NCI-H187 (cell line): ENCODE measurements around the gene FOXS1.
A peak's percentile ranks its signal among the peaks of the same experiment; 100 is the strongest.
"Not testable (repeated sequence)": the region's sequence is repeated elsewhere in the genome, so short reads cannot be mapped to it uniquely, and the experiment has no call there.

Experiments used
- DNase-seq, 2 experiments: peaks; one replicate each; lab custom pipeline; 2025; lab: John Stamatoyannopoulos, UW

The FOXS1 gene

GRCh38 chr20:31822421-31823330, 22.7 kb downstream of the FOXS1 start:
- peak; percentile 58 to 75 for DNase-seq

DNA sequence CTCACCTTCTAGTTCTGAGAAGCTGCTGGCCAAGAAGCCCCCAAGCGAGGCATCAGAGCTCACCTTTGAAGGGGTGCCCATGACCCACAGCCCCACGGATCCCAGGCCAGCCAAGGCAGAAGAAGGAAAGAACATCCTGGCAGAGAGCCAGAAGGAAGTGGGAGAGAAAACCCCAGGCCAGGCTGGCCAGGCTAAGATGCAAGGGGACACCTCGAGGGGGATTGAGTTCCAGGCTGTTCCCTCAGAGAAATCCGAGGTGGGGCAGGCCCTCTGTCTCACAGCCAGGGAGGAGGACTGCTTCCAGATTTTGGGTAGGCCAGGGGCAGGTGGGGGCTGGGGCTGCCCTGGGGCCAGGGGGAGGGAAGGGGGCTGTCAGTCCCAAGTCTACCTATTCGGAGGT, 24.0 kb downstream of the FOXS1 start:
- DNase-seq = no peak

GRCh38 chr20:31820228-31820627, 25.2 kb downstream of the FOXS1 start:
- DNase-seq = no peak

- DNase-seq = no peak
Observed at GRCh38 chr20:31819083-31819784, 26.2 kb downstream of the FOXS1 start, which contains the start of gene MYLK2. Gene MYLK2 (plus strand): TSS chr20:31819356. CDS start chr20:31819581, 225 bp downstream.

- DNase-seq = no peak
Observed at GRCh38 chr20:31818376-31818908, 27.0 kb downstream of the FOXS1 start.

DNA sequence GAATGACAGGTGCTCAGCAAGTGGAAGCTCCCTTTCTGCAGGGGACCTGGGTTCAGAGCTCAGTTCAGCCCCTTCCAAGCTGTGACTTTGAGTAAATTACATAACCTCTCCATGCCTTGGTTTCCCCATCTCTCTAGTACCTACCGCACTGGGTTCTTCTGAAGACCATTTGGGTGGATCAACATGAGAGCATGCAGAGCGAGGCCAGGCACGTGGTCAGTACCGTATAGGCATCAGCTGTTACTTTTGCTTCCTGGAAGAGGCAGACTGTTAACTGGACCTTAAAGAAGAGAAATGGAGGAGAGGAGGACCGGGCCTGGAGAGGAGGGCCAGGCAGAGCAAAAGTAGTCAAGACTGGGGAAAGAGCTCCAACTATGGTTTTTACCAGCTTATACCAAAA, 27.9 kb downstream of the FOXS1 start:
- no peak for DNase-seq

DNA sequence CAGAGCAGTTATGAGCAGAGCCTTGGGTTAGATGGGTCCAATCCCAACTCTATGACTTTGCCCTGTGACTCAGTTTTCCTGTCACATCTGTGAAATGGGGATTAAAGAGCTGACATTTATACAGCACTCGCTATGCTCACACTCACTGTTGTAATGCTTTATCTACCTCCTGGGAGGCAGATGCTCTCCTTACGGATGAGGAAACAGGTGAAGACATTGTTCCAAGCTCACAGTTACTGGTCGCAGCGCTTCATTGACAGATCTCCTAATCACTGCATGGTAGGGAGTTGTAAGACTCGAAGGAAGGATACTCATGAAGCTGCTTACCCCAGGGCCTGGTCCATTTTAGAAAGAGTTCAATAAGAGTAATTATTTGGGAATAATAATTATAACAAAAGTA, 29.2 kb downstream of the FOXS1 start:
- no peak for DNase-seq

- DNase-seq = no peak
Observed at GRCh38 chr20:31815408-31816188, 29.8 kb downstream of the FOXS1 start.

DNA sequence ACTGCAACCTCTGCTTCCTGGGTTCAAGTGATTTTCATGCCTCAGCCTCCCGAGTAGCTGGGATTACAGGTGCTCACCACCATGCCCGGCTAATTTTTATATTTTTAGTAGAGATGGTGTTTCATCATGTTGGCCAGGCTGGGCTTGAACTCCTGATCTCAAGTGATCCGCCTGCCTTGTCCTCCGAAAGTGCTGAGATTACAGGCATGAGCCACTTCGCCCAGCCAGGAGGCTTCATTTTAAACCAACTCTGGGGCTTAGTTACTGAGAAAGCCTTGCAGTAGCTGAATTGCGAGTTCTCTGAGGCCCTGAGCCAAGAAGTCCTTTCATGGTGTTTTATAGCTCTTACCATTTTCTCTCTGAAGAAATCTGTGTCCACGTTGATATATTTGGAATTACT, 31.3 kb downstream of the FOXS1 start:
- not testable (repeated sequence) for DNase-seq

- no peak for DNase-seq
Observed at GRCh38 chr20:31813611-31814010, 31.8 kb downstream of the FOXS1 start.

DNA sequence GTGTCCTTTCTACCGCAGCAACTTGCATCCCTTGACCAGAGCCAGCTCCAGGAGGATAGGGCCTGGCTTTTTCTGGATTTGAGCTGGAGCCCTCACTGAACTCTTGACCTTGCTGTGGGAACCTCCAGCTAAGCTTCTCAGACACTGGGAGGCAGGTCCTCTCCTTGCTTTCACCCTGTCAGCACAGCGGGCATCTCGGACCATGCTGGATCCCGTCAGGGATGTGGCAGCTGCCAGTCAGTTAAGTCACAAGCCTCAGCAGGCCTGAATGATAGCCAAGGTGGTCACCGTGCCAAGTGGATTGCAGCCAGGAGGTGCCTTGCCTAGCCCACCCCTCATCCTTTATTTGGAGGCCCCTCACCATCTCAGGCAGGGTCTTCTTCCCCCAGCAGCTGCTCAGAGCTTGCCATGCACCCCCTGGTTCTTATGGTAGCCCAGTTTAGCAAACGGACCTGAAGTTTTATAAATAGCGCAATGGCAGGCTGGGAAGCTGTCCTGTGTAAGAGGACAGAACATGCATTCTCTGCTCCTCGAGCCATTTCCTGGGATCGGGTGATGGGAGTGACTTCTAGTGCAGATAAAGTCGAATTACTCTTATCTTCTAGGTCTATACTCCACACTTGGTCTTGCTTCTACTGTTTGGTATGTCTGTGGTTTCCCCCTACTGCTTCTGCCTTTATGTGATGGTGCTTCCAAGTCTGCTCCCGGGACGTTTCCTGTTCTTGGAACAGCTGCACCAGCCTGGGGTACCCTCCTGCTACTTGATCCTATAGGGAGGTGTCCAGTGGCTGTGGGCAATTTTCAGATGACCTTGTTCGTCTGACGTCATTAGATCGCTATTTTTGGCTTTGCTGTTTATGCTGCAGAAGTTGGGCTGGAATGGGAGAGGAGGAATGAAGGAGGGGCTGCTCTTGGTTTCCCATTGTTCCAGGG, 33.3 kb downstream of the FOXS1 start:
- DNase-seq = no peak

- DNase-seq = no peak
Observed at GRCh38 chr20:31811198-31811597, 34.2 kb downstream of the FOXS1 start.

DNA sequence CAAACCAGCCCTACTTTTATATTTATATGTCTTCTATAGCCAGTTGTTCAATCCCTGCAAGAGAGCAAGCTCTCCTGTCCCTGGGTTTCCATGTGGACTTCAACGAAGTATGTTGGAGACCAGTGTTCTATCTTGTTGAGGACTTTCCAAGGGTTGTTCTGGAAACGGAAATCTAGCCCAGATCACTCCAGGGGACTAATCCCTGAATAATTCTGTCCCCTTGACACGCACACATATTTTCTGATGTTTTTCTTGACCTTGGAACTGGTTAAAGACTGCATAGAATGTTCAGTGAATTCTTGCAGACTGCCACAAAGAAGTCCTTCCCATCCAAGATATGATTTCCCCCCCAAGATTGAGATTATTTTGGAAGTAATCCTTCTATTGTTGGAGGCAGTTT, 35.7 kb downstream of the FOXS1 start:
- no peak for DNase-seq

DNA sequence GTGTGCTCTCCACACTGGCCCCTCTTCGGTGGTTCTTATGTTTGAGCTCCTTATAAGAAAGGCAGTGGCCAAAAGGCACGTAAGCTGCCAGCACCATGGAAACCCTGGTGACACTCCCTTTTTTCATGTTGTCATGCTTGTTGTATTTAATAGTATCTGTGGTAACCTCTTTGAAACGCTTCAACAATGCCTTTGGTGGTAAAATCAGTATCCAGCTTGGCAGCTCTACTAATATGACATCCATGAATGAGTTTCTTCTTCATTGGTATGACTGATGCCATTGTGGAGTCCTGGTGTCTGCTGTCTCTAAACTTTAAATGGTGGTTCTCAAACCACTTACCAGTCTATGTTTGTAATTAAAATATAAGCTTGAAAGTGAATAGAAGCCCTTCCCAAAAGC, 36.9 kb downstream of the FOXS1 start:
- no peak for DNase-seq

- DNase-seq = no peak
Observed at GRCh38 chr20:31806564-31807355, 38.6 kb downstream of the FOXS1 start.

DNA sequence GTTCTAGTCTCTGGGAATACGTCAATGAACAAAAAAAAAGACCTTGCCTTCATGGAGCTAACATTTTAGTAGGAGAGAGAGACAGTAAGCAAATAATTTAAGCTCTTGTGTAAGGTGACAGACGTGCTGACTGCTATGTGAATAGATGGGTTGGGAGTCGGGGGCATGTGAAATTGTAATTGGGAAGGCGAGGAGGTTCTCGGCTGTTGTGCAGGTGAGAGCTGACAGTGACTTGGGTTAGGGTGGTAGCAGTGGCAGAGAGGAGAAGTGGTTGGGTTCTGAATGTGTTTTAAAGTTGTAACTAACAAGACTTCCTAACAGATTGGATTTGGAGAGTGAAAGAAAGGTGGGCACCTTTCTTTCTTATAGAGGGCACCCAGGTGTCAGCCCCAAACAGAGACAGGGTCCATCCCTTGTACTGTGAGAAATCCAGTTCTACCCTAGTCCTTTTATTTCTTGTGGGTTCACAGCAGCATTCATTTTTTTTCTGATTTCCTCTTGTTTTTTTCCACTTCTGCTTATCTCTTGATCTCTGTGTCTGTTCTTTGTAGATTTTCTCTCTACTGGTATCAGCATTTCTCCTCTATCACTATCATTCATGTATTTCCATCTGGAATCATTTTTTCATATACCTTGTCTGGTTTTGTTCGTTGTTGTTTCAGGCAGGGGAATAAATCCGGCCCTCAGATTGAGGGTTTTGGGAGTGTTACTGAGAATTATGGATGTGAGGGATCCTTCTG, 41.7 kb downstream of the FOXS1 start:
- no peak for DNase-seq

GRCh38 chr20:31801508-31801907, 43.9 kb downstream of the FOXS1 start:
- no peak for DNase-seq

- no peak for DNase-seq
Observed at GRCh38 chr20:31797364-31797763, 48.0 kb downstream of the FOXS1 start.
